Measurements from ENCODE around the gene SPINK2.

GRCh38 chr4:56803471-56803870, 18.0 kb downstream of the SPINK2 start:
- TF ChIP-seq POLR2AphosphoS5 (IDR thresholded peaks at IDR 0.05; ENCODE audit: low read depth, low read length) (no peak), POLR2A (IDR thresholded peaks at IDR 0.05; ENCODE audit: low read depth, low read length) (no peak), TAF1 (IDR thresholded peaks at IDR 0.05; ENCODE audit: low read depth, low read length) (no peak)

All from GM12891 (cell line).